ENCODE data around the gene ROBO2.

ROBO2 gene

GRCh38 chr3:77687545-77687944, 647.6 kb downstream of the ROBO2 start:
- no peak for TF ChIP-seq CTCF (IDR thresholded peaks at IDR 0.05; ENCODE audit: control insufficient read depth, insufficient read depth, low read depth, low read length, missing control alignments)
- no peak overlapping the region for H3K4me3 ChIP-seq (ENCODE audit: control insufficient read depth, low read depth, low read length)
- DNase-seq (ENCODE audit: low read depth) = no peak

- TF ChIP-seq CTCF (IDR thresholded peaks at IDR 0.05; ENCODE audit: control insufficient read depth, insufficient read depth, low read depth, low read length, missing control alignments) = no peak
- no peak for DNase-seq (ENCODE audit: low read depth)
- H3K4me3 ChIP-seq (ENCODE audit: control insufficient read depth, low read depth, low read length) = no peak overlapping the region
These were observed 650.5 kb downstream of the ROBO2 start for GRCh38 chr3:77690284-77690845.

- no peak for TF ChIP-seq CTCF (IDR thresholded peaks at IDR 0.05; ENCODE audit: control insufficient read depth, insufficient read depth, low read depth, low read length, missing control alignments)
- H3K4me3 ChIP-seq (ENCODE audit: control insufficient read depth, low read depth, low read length) = no peak overlapping the region
- DNase-seq (ENCODE audit: low read depth) = no peak
These were observed 653.2 kb downstream of the ROBO2 start for GRCh38 chr3:77693147-77693546.

GRCh38 chr3:77699125-77699691, 659.3 kb downstream of the ROBO2 start:
- TF ChIP-seq CTCF (IDR thresholded peaks at IDR 0.05; ENCODE audit: control insufficient read depth, insufficient read depth, low read depth, low read length, missing control alignments) = no peak
- H3K4me3 ChIP-seq (ENCODE audit: control insufficient read depth, low read depth, low read length) = no peak overlapping the region
- no peak for DNase-seq (ENCODE audit: low read depth)
